ENCODE data around the gene STPG3.

- TF ChIP-seq CTCF (IDR thresholded peaks at IDR 0.05) (no peak), POLR2AphosphoS5 (IDR thresholded peaks at IDR 0.05) (no peak)
These were observed 9.4 kb upstream of the STPG3 start for GRCh38 chr9:137241490-137242268.

Data from stomach (tissue), 4 donors.